HG02798 (cell line): ENCODE measurements around the gene GNAT2.

Experiments
- ATAC-seq: cut with Tn5 transposase; IDR thresholded peaks from one replicate; pipeline ENCODE4 v1.9.1; 2021; ENCODE audit warnings: mild to moderate bottlenecking; ENCODE audit not compliant: unreplicated experiment, poor library complexity

Gene GNAT2

GRCh38 chr1:109629372-109630030, 10.1 kb upstream of the GNAT2 start:
- no peak for ATAC-seq

- ATAC-seq: no peak
Measured at GRCh38 chr1:109628540-109629321, 9.3 kb upstream of the GNAT2 start.

- no peak for ATAC-seq
Measured at GRCh38 chr1:109627692-109628399, 8.4 kb upstream of the GNAT2 start.

- no peak for ATAC-seq
Measured at GRCh38 chr1:109626682-109627408, 7.4 kb upstream of the GNAT2 start.

- no peak for ATAC-seq
Measured at GRCh38 chr1:109625601-109626560, 6.5 kb upstream of the GNAT2 start.

GRCh38 chr1:109625176-109625575, 5.8 kb upstream of the GNAT2 start:
- no peak for ATAC-seq

- ATAC-seq: no peak
Measured at GRCh38 chr1:109624201-109625010, 5.0 kb upstream of the GNAT2 start.

- ATAC-seq: no peak
Measured at GRCh38 chr1:109623601-109624161, 4.3 kb upstream of the GNAT2 start.

- no peak for ATAC-seq
Measured at GRCh38 chr1:109622895-109623294, 3.5 kb upstream of the GNAT2 start.

GRCh38 chr1:109622137-109622892, 2.9 kb upstream of the GNAT2 start:
- no peak for ATAC-seq

GRCh38 chr1:109621379-109622136, 2.1 kb upstream of the GNAT2 start:
- no peak for ATAC-seq

- ATAC-seq: peak; percentile 80
Measured at GRCh38 chr1:109620841-109621286, 1.4 kb upstream of the GNAT2 start.

GRCh38 chr1:109620401-109620791, 980 bp upstream of the GNAT2 start:
- no peak for ATAC-seq

- ATAC-seq: no peak
Measured at GRCh38 chr1:109618661-109619575, 498 bp downstream of the GNAT2 start.

GRCh38 chr1:109617291-109617801, 2.1 kb downstream of the GNAT2 start:
- no peak for ATAC-seq

- no peak for ATAC-seq
Measured at GRCh38 chr1:109616391-109616790, 3.0 kb downstream of the GNAT2 start.
